Thymus (tissue), 11 donors: Measurements from ENCODE around the gene PAX9. TPM values are rescaled to one million over a fixed set of nuclear protein-coding genes. Genes with fewer than 3 reads are reported as not detected.

ENCODE experiments used
- DNase-seq, 9 donors: peaks; one replicate each; pipeline ENCODE4 v3.0.0-alpha.2; 2013; ENCODE audit warnings: low spot score in 9 of 9, low read depth in 6 of 9, missing footprints in 1 of 9
- H3K27ac ChIP-seq, 2 donors: one replicate each; pipeline ENCODE4 v1.5.1; 2013; ENCODE audit warnings: control low read depth in 1 of 2, low read depth in 1 of 2, low read length in 1 of 2, mild to moderate bottlenecking in 1 of 2, moderate library complexity in 1 of 2
- H3K27me3 ChIP-seq, 2 donors: one replicate each; pipeline ENCODE4 v1.5.1; 2013; ENCODE audit warnings: low read length in 1 of 2; ENCODE audit not compliant: control insufficient read depth in 2 of 2, insufficient read depth in 1 of 2
- H3K36me3 ChIP-seq, 2 donors: one replicate each; pipeline ENCODE4 v1.5.1; 2013; ENCODE audit warnings: low read length in 1 of 2, mild to moderate bottlenecking in 1 of 2, moderate library complexity in 1 of 2; ENCODE audit not compliant: control insufficient read depth in 2 of 2, insufficient read depth in 2 of 2
- H3K4me1 ChIP-seq, 2 donors: one replicate each; pipeline ENCODE4 v1.5.1; 2013; ENCODE audit warnings: low read length in 2 of 2; ENCODE audit not compliant: control insufficient read depth in 2 of 2, insufficient read depth in 2 of 2
- H3K4me3 ChIP-seq, 2 donors: one replicate each; pipeline ENCODE4 v1.5.1; 2013; ENCODE audit warnings: low read length in 2 of 2, control low read depth in 1 of 2, mild to moderate bottlenecking in 1 of 2
- H3K9me3 ChIP-seq, 2 donors: one replicate each; pipeline ENCODE4 v1.5.1; 2013; ENCODE audit warnings: low read length in 1 of 2, mild to moderate bottlenecking in 1 of 2; ENCODE audit not compliant: control insufficient read depth in 2 of 2, insufficient read depth in 1 of 2
- WGBS: extraction: QIAGEN DNeasy Blood & Tissue Kit; methylation state at CpG from one replicate; pipeline ENCODE4 v1.1.7; 2013; 5-methylcytosine and 5-hydroxymethylcytosine counted together
- polyA plus RNA-seq: library from polyadenylated mRNA; stranded (reverse); fragments of 200-250 nt; gene quantifications from one replicate; pipeline ENCODE4 v1.2.3, GENCODE V29; 2013
- total RNA-seq: library from RNA; stranded (reverse); fragments of 120-200 nt; gene quantifications from one replicate; pipeline ENCODE4 v1.2.4, GENCODE V29; 2013
- donor health status: healthy.

Gene PAX9
- total and polyA plus RNA-seq, 2 donors, result 21.5 to 30.9 TPM

GRCh38 chr14:36716614-36717184, 55.0 kb downstream of the PAX9 start:
- Histone ChIP-seq H3K27ac (no peak overlapping the region), H3K36me3 (no peaks in the 10 kb centered on the region), H3K4me1 (no peaks in the 10 kb centered on the region), H3K4me3 (no peak overlapping the region), H3K27me3 (no peaks in the 10 kb centered on the region), H3K9me3 (no peaks in the 10 kb centered on the region)
- DNase-seq, result no peak
- WGBS, result 83% methylated on average over 7 of the region's 7 CpGs

GRCh38 chr14:36717363-36717762, 55.7 kb downstream of the PAX9 start:
- Histone ChIP-seq H3K27ac (no peak overlapping the region), H3K9me3 (no peaks in the 10 kb centered on the region), H3K4me1 (no peaks in the 10 kb centered on the region), H3K4me3 (no peak overlapping the region), H3K36me3 (no peaks in the 10 kb centered on the region), H3K27me3 (no peaks in the 10 kb centered on the region)
- no peak for DNase-seq
- 57% methylated on average over 5 of the region's 5 CpGs for WGBS

GRCh38 chr14:36718216-36718615, 56.6 kb downstream of the PAX9 start:
- H3K36me3 ChIP-seq, result no peaks in the 10 kb centered on the region
- 89% methylated on average over 1 of the region's 1 CpG for WGBS
- H3K27me3 ChIP-seq, result no peaks in the 10 kb centered on the region
- H3K4me3 ChIP-seq, result no peak overlapping the region
- DNase-seq, result no peak
- no peaks in the 10 kb centered on the region for H3K9me3 ChIP-seq
- H3K4me1 ChIP-seq, result no peaks in the 10 kb centered on the region
- no peak overlapping the region for H3K27ac ChIP-seq

GRCh38 chr14:36719823-36720222, 58.2 kb downstream of the PAX9 start:
- no peak for DNase-seq
- no peak overlapping the region for H3K27ac ChIP-seq
- no peaks in the 10 kb centered on the region for H3K9me3 ChIP-seq
- 92% methylated on average over 7 of the region's 7 CpGs for WGBS
- H3K4me3 ChIP-seq, result no peak overlapping the region
- H3K4me1 ChIP-seq, result no peaks in the 10 kb centered on the region
- no peaks in the 10 kb centered on the region for H3K27me3 ChIP-seq
- no peaks in the 10 kb centered on the region for H3K36me3 ChIP-seq

GRCh38 chr14:36720657-36721056, 59.0 kb downstream of the PAX9 start:
- DNase-seq, result no peak
- no peaks in the 10 kb centered on the region for H3K9me3 ChIP-seq
- H3K36me3 ChIP-seq, result no peaks in the 10 kb centered on the region
- H3K4me1 ChIP-seq, result no peaks in the 10 kb centered on the region
- H3K27ac ChIP-seq, result no peak overlapping the region
- no peaks in the 10 kb centered on the region for H3K27me3 ChIP-seq
- no peak overlapping the region for H3K4me3 ChIP-seq
- 90% methylated on average over 2 of the region's 2 CpGs for WGBS

- Histone ChIP-seq H3K27ac (no peak overlapping the region), H3K9me3 (no peaks in the 10 kb centered on the region), H3K27me3 (no peaks in the 10 kb centered on the region), H3K4me1 (no peaks in the 10 kb centered on the region), H3K36me3 (no peaks in the 10 kb centered on the region), H3K4me3 (no peak overlapping the region)
- no peak for DNase-seq
- 90% methylated on average over 1 of the region's 1 CpG for WGBS
Measured at GRCh38 chr14:36721877-36722276, 60.2 kb downstream of the PAX9 start.

- no peaks in the 10 kb centered on the region for H3K36me3 ChIP-seq
- no peak overlapping the region for H3K4me3 ChIP-seq
- no peaks in the 10 kb centered on the region for H3K4me1 ChIP-seq
- WGBS, result 60% methylated on average over 2 of the region's 2 CpGs
- H3K27ac ChIP-seq, result no peak overlapping the region
- DNase-seq, result no peak
- H3K9me3 ChIP-seq, result no peaks in the 10 kb centered on the region
- H3K27me3 ChIP-seq, result no peaks in the 10 kb centered on the region
Measured at GRCh38 chr14:36723530-36723929, 61.9 kb downstream of the PAX9 start.

GRCh38 chr14:36724162-36724561, 62.5 kb downstream of the PAX9 start:
- H3K9me3 ChIP-seq, result no peaks in the 10 kb centered on the region
- H3K4me3 ChIP-seq, result no peak overlapping the region
- no peaks in the 10 kb centered on the region for H3K36me3 ChIP-seq
- no peak overlapping the region for H3K27ac ChIP-seq
- DNase-seq, result no peak
- H3K4me1 ChIP-seq, result no peaks in the 10 kb centered on the region
- H3K27me3 ChIP-seq, result no peaks in the 10 kb centered on the region

GRCh38 chr14:36726128-36726527, 64.5 kb downstream of the PAX9 start:
- no peak overlapping the region for H3K27ac ChIP-seq
- no peaks in the 10 kb centered on the region for H3K9me3 ChIP-seq
- DNase-seq, result no peak
- no peak overlapping the region for H3K4me3 ChIP-seq
- WGBS, result 93% methylated on average over 3 of the region's 3 CpGs
- H3K27me3 ChIP-seq, result no peaks in the 10 kb centered on the region
- H3K36me3 ChIP-seq, result no peaks in the 10 kb centered on the region
- no peaks in the 10 kb centered on the region for H3K4me1 ChIP-seq
